ENCODE results near the gene NOTCH2.
A peak's percentile ranks its signal among the peaks of the same experiment; 100 is the strongest.
"Not testable (repeated sequence)": the region's sequence is repeated elsewhere in the genome, so short reads cannot be mapped to it uniquely, and the experiment has no call there.

NOTCH2 gene

DNA sequence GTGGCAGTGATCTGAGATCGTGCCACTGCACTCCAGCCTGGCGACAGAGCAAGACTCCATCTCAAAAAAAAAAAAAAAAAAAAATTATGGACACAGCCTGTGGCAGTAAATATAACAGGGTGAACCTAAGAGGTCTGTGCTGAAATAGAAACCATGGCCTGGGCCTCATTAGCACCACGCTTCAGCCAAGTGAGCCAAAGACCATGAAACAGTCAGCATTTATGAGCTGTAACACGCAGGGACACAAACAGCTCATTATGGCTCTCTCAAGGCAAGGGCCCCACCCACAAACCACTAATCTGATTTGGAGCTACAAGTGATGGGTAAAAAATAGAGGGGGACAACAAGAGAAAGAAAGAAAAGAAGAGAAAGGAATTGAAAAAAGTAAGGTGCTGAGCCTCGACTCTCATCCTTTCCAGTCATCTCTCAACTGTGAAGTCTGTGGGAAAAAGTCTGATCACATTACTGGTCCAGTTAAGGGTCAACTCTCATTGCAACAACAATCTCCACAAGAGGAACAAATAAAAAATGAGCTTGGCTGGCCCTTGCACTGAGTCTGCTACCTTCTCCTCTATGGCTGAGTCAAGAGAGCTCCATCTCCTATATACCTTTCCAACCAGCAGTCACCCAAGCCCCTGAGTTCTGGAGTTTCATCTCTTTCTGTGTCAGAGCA, 93.7 kb downstream of the NOTCH2 start:
- not testable (repeated sequence) for DNase-seq

DNA sequence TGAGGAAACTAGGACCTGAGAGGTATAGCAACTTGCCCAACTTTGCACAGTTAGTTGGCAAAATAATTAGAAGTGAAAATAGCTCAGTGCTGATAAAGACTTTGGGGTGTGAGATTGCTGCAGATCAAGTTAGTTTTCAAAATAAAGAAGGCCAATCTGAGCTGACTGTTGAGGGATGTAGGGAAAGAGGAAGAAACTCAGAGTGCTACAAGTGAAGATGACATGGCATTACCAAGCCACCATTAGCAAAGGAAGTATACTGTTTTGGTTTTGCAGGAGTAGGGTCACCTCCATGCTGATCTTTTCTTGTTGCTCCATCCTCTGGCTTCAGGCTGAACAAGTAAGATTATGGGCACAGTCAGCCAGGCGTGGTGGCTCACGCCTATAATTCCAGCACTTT, 94.5 kb downstream of the NOTCH2 start:
- no peak for DNase-seq

DNA sequence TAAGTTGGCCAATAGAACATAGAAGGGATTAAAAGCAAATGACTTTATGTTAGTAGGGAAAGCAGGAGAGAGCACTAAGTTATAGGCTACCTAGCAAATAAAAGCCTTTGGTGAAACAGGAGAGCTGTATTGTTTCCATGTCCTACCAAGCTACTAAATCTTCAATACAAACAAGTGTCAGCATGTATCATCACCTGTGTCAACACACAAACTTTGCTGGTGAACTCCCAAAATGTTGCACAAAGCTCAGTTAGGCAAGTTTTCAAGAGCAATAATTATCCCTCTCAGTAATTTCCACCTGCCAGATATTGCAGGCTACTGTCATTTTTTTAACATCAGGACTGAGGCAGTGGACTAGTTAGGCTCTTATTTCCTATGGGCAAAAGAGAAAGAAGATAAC, 95.4 kb downstream of the NOTCH2 start:
- no peak for DNase-seq

DNA sequence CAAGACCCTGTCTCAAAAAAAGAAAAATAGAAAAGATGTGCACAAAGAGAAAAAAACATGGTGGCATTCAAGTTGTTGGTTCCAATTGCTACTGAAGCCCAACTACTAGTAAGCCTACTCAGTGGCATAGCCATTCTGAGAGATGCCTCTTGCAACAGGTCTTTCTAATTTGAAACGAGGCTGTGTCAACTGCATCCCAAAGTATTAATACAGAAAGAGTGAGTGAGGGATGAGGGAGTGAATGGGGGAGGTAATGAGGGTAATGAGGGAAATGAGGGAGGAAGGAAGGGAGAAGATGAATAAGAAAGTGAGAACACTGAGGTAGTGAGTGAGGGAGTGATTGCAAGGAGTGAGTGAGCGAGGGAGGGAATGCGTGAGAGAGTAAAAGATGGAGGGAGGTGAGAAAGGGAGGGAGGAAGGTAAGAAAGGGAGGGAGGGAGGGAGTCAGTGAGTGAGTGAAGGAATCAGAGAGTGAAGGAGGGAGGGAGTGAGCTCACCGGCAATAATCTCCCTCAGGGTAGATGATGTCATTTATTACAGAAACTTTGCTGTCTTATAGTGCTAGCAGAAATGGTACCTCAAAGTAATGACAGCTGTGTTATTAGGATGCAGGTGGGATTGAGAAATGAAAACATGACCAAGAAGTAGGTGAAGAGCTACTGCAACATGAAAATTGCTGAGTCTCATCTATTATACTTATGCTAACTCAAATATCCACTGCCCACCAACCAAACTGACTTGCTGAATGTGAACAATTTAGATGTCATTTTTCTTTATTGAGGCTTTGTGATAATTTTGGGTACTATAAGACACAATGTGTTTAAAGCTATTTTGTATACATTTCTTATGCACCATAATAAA, 97.5 kb downstream of the NOTCH2 start:
- DNase-seq, result no peak

DNA sequence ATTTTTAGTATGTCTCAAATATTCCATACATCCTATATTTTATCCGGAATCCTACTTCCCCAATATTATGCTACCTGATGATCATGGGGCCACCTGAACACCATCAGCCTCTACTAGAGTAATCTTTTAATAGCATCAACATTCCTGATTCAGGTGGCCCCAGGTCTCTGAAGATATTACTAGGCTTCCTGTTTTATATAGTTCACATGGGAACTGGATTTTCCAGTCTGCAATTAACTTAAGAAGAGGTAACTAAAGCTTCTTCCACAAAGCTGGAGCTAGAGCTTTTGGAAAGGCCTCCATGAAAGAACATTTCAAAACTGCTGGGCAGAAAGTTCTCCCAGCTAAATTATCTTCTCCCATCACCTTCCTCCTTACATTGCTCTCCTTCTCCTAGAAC, 100.9 kb downstream of the NOTCH2 start:
- no peak for DNase-seq

DNA sequence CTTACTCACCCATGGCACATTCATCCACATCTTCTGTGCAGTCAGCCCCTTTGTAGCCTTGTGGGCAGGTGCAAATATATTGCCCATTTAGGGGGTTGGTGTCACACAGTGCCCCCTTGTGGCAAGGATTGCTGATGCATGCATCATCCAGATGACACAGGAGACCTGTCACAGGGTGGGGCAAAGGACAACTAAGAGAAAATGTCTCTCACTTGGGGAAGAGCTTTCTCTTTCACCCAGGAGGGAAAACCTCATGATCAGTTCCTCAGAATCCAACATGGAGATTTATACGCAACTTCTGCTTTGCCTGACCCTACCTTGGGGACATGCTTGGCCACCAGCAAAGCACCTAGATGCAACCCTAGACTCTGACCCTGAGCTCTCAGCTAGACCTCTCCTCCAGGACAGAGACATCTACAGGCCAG, 101.4 kb downstream of the NOTCH2 start:
- peak in 16 of 51 donors; percentile 1 to 53 (median 9) for DNase-seq

DNA sequence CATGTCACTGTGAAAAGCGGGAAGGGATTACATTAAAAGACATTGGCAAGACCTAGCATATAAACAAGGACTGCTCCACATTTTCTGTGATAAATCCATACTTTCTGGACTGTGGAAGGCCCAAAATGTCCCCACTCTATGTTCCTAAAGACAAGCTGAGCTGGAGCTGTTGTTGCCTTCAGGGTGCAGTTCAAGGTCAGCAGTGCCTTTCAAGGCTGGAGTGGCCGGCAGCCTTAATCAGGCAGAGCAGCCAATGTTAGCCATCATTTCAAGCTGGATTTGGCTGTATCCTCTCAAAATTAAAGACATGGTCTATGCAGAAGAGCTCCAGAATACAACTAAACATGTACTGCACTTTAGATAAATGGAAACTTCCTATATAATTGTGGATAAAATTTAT, 102.8 kb downstream of the NOTCH2 start:
- DNase-seq, result no peak

DNA sequence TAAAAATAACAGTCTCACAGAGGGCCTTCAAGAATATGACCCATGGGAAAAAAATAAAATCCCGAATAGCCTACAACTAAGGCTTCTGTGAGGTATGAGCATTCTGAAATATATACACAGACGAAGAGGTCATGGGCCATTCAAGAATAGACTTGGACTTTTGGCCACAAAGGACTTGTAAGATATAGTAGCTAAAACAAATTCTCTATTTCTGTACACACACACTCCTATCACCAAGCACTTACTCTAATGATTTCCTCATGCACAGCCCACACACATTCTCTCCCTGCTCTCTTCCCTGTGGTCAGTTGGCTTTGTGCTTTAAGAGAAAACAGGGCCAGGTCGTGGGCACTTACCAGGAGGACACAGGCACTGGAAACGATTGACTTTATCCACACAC, 103.4 kb downstream of the NOTCH2 start:
- DNase-seq, result no peak

DNA sequence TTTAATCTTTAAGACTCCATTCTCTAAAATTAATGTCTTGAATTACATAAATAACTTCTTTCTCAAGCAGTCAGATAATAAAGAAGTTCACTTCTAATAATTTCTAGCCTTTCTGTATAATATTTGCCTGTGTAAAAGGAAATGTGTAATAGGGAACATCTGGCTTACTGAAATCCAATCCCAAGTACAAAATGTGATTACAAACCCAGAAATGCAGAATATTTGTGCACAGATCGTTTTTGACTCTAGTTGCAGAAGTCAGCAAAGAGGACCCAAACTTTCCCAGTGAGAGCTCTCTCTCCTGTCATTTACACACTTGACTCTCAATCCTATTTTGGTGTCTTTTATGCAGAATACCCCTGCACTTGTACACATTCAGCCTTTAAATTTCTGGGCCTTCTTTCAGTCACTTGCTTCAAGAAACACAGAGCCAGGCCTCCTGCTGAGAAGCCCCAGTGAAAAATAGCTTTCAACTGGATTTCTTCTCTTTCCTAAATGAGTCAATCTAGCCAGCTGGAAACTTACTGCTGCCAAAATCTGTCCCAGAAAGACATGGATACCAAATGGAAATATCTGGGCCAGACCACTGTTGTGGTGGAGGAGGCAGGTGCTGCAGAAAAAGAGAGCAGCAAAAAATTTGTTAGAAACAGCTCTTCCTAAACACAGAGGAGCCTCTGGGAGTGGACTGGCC, 104.6 kb downstream of the NOTCH2 start:
- peak in 16 of 51 donors; percentile 4 to 57 (median 20) for DNase-seq

DNA sequence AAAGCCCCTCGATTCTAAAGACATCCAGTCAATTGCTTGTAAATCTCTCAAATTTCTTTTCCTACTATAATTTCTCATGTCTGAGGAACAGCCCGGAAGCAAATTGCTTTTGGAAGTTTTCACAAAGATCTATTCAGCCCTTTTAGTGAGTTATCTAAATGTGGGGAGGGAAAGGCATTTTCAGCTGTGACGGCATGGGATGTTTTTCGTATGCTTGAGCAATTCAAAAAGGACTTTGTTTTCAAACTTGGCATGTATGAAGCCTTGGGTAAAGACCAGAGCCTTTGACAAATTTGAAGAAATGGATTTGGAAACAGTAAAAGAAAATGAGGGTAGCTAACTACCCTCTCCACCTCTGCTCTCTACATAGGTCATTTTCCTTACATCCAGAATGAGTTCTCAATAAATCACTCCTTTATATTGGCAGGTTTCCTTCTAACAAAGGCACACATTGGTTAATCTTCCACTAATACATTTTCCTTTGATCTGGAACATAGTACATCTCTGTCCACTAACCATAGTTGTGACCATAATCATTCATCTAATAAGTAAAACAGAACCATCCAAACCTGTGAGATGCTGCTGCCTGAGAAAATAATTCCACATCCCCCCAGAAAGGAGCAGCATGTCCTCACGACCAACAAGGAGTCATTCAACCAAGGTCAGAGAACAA, 107.0 kb downstream of the NOTCH2 start:
- peak in 1 of 51 donors; percentile 16 for DNase-seq

DNA sequence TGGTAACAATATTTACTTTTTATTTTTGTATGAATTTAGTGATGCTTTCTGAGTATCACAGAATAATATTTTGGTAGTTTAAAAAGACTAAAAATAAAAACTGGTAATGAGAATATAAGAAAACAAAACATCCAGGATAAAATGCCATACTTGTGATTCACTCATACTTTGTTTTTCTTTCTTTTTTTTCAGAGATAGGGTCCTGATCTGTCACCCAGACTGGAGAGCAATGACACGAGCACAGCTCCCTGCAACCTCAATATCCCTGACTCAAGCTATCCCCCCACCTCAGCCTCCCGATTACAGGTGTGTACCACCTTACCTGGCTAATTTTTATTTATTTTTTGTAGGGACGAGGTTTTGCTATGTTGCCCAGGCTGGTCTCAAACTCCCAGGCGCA, 109.0 kb downstream of the NOTCH2 start:
- DNase-seq, result no peak

DNA sequence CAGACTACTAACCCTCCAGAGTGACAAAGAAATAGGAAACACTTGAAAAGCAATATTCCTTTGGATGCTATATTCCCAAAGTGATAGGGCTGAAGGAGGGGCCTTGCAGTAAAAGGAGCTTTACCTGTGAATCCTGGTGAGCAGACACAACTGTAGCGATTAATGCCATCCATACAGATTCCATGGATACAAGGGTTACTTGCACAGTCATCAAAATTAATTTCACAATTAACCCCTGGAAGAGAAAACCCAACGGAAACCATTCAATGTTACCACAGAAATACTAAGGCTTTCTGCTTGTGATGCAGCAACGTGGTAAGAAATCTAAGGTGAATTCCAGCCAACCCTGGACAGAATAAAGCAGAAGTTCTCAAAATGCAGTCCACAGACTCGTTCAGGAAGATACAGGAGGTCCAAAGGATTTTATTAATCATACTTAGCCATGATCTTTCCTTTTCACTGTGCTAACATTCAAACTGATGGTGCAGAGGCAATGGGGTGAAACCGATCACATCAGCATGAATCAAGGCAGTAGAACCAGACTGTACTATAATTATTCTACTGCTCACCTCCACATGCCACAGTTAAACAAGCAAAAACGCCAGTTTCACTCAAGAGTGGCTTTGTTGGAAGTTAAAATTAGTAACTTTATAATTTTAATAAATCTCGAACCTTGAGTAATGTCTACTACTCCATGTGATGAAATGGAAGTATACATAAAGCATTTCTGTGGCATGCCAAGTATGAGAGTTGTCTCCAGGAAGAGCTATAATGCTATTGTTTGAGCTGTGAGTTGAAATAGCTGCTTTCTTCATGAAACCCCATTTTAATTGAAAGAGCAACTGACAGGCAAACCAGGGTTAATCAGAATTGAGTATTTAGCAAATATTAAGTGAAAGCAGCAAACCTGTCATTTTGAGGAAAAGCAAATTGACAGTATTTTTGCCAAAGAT, 109.9 kb downstream of the NOTCH2 start:
- DNase-seq, result no peak

DNA sequence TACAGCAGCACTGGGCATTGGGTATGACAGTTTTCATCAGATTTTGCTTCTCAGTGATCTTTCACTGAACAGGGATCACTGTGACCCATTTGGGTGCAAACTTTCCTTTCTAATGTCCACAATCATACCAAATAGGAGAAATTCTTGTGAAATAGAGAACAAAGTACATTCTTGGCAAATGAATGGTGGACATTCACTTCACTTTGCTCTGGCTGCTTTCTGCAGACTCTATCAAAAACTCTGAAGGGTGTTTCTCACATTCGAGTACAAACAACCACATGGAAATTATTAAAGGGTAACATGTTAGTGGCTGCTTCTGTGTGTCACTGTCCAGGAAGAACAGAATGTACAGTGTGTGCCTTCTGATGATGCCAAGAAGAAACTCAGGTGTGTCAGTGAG, 111.2 kb downstream of the NOTCH2 start:
- no peak for DNase-seq

DNA sequence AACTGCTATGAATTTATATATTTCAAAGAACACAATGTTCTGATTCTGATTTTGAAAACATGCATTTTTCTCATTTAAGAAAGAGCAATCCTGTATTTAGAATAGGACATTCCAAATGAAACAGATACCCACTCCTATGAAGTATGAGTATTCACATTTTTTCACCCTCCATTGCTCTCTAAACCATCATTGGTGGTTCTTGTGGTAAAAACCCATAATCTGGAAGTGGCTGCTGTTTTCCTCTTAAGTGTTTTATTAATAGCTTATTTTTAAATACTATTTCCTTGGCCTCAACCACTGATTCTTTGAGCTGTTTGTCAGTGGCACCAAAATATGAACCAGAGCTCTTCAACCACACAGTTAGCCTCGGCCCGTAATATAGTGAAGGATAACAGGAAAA, 113.2 kb downstream of the NOTCH2 start:
- no peak for DNase-seq

DNA sequence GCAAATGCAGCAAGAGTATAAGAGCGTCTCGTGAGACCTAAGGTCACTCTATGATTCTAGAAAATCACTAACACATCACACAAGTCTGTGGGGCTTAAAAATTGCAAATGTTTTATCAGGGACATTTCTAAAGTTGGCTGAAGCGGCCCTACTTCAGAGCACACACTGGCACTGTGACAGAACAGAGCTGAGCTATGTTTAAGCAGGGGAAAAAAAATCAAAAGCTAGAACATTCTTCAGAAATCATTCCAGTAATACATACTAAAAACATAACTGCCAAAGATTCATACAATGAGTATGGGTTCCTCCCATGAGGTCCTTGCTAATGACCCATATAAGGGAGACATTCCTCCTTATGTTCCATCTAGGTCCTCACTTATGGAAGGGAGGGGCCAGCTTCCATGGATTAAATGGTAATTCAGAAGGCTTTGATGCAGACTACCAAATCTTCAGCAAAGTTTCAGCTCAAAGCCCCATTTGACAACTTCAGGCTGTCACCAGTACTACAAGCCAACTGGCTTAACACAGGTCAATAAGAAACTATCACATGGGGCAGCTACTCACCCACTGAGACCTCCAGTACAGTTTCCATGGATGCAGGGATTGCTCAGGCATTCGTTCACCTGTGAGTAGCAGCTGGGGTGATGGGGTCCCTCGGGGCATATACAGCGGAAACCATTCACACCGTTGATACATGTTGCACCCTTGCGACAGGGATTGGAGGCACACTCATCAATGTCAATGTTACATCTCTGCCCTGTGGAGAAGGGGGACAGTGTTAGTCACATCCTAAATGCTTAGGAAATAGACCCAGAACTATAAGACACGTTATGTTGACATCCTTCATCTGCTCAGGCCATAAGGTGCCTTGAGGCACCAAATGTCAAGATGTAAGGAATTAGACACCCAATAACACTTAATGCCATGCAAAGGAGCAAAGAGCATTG, 114.7 kb downstream of the NOTCH2 start:
- no peak for DNase-seq

DNA sequence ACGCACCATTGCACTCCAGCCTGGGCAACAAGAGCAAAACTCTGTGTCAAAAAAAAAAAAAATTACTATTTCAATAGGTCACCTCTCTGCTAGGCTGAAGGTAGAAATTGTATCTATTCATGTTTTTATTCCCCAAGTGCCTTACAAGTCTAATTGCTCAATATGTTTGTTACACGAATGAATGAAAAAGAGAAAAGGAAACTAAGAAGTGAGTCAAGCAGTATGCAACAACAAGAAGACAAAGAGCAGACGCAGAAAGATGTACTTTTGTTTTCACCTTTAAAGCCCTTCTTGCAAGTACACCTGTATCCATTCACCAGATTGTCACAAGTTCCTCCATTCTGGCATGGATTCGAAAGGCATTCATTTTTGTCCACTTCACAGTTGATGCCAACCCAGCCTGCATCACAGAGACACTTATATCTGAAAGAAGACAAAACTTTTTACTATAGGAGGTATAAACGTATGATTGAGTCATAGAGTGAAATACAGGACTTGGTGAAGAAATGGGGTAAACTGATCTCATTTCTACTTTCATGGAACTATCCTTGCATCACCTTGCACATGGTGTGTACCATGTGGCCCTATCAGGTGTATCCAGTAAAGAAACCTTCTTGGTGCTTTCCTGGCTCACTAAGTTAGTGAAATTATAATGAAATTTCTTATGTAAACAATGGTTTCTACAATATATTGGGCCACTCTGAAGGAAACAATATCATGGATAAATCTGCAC, 116.0 kb downstream of the NOTCH2 start:
- no peak for DNase-seq

DNA sequence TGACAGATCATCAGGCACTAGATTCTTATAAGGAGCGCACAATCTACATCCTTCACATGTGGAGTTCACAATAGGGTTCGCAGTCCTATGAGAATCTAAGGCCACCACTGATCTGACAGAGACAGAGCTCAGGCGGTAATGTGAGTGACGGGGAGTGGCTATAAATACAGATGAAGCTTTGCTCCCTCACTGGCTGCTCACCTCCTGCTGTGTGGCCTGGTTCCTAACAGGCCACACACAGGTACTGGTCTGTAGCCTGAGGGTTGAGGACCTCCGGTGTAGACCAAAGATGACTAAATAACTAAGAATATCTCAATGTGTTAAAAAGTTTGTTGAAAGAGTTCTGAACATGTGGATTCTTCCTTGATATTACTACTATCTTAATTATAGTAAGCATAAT, 117.0 kb downstream of the NOTCH2 start:
- DNase-seq, result no peak

DNA sequence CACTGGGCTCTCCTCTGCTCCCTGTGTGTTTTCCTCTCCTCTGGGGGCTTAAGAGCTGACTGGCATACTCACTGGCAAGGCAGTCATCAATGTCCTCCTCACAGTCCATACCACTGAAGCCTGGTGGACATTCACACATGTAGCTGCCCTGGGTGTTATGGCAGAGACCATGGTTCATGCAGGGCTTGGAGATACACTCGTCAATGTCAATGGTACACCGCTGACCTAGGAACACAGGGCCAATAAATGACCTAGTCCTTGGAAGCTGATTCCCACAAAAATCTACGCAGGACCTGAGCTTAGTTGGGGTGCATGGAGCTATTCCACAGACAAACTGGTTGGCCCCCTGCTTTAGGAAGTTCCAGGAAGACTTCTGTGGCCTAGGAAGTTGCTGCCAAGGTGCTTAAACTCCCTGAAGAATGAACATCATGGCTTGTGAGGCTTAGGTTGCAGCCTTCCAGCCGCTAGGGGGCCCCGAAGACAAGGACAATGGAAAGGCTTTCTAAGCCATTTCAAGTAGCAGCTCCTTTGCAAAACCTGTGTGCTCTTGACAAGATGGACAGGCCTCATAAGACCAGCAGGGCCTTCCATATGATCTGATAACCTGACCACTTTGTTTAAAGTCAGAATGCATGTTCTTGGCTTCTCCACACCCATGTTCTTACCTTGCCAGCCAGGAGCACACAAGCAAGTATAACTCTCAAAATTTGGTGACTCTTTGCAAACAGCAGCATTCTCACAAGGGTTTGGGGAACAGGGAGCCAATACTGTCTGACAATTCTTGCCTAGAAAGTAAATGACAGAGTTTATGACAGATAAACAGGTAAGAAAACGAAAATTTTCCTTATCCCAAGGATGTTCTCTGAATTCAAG, 120.9 kb downstream of the NOTCH2 start:
- peak in 45 of 51 donors; percentile 9 to 77 (median 46) for DNase-seq

Measured in hypothalamus (tissue), 51 donors.